GM12878 (cell line): ENCODE results near the gene BAG5. TPM values are rescaled to one million over a fixed set of nuclear protein-coding genes. Genes with fewer than 3 reads are reported as not detected.

Source experiments
- ATAC-seq: fragments of 200-7000 bp; cut with Tn5 transposase; 3 replicates; pipeline ENCODE4 v1.9.1; 2020; ENCODE audit warnings: mild to moderate bottlenecking, moderate library complexity
- BruUV-seq: library from RNA; stranded (reverse); fragments of 400-500 nt; replicated peaks from 2 replicates; lab custom pipeline; 2021; lab: Mats Ljungman, UMichigan
- CTCF ChIA-PET: fragments of 300-600 bp; sonication (Branson Sonifier 250); formaldehyde crosslinking; extraction: SDS; loops from one replicate; lab custom pipeline; 2021; ENCODE audit warnings: inconsistent platforms; lab: Yijun Ruan, JAX
- POLR2A ChIA-PET: fragments of 350-600 bp; formaldehyde crosslinking; extraction: SDS; loops from one replicate; lab custom pipeline; 2021; ENCODE audit warnings: inconsistent platforms; lab: Charles Lee
- RAD21 ChIA-PET: fragments of 300-600 bp; sonication (Branson Sonifier 250); formaldehyde crosslinking; loops from one replicate; lab custom pipeline; 2023; ENCODE audit warnings: antibody characterized with exemption; ENCODE audit not compliant: unreplicated experiment; lab: Charles Lee
- SMC1A ChIA-PET: fragments of 300-600 bp; sonication (Branson Sonifier 250); formaldehyde crosslinking; loops from one replicate; lab custom pipeline; 2023; ENCODE audit not compliant: unreplicated experiment, uncharacterized antibody; lab: Charles Lee
- DNase-seq: peaks from one replicate; pipeline ENCODE4 v3.0.0-alpha.2; 2011; ENCODE audit warnings: low read depth, low spot score
- FAIRE-seq: peaks from 3 replicates; lab custom pipeline; 2011; peaks lifted over from hg19 to GRCh38; lab: Jason Lieb, UNC
- H2AFZ ChIP-seq: 2 replicates; pipeline ENCODE4 v1.6.0; 2011; ENCODE audit warnings: low read depth, low read length, control low read depth; ENCODE audit not compliant: control insufficient read depth
- H3K27ac ChIP-seq: 2 replicates; pipeline ENCODE4 v1.5.1; 2011; ENCODE audit warnings: control low read depth; ENCODE audit not compliant: control insufficient read depth, insufficient read depth
- H3K27me3 ChIP-seq, 2 experiments: replicated peaks in 1 of 2; 2 replicates each; pipeline versions ENCODE4 v1.6.0 to v1.6.1; 2011; ENCODE audit warnings: low read length in 1 of 2; ENCODE audit not compliant: control insufficient read depth in 2 of 2, insufficient read depth in 2 of 2
- H3K36me3 ChIP-seq, 2 experiments: 2 replicates each; pipeline ENCODE4 v1.5.1; 2011; ENCODE audit warnings: low read length in 1 of 2; ENCODE audit not compliant: control insufficient read depth in 2 of 2, insufficient read depth in 2 of 2
- H3K4me1 ChIP-seq: 2 replicates; pipeline ENCODE4 v1.6.1; 2011; ENCODE audit warnings: mild to moderate bottlenecking, low read length, moderate library complexity, mixed read lengths; ENCODE audit not compliant: control insufficient read depth, insufficient read depth
- H3K4me2 ChIP-seq: 2 replicates; pipeline ENCODE4 v1.6.0; 2011; ENCODE audit warnings: control low read depth; ENCODE audit not compliant: control insufficient read depth, insufficient read depth
- H3K4me3 ChIP-seq: fragments of 200-600 bp; sonication (generic); 2 replicates; pipeline ENCODE4 v1.5.1; 2016
- H3K79me2 ChIP-seq: 2 replicates; pipeline ENCODE4 v1.6.0; 2011; ENCODE audit warnings: low read length; ENCODE audit not compliant: control insufficient read depth, insufficient read depth
- H3K9ac ChIP-seq: 2 replicates; pipeline ENCODE4 v1.8.0; 2011; ENCODE audit warnings: low read length, control low read depth, mixed read lengths; ENCODE audit not compliant: control insufficient read depth, insufficient read depth
- H3K9me3 ChIP-seq: replicated peaks from 3 replicates; pipeline ENCODE4 v1.5.1; 2011; ENCODE audit warnings: mild to moderate bottlenecking, low read length; ENCODE audit not compliant: control insufficient read depth, insufficient read depth
- H4K20me1 ChIP-seq: 2 replicates; pipeline ENCODE4 v1.6.0; 2011; ENCODE audit not compliant: control insufficient read depth, insufficient read depth
- CREB1 ChIP-seq: IDR thresholded peaks from 2 replicates; pipeline ENCODE4 v1.6.1; 2012; ENCODE audit warnings: low read depth, mild to moderate bottlenecking, inconsistent platforms
- HDAC2 ChIP-seq: fragments of 200-600 bp; sonication (generic); IDR thresholded peaks from 2 replicates; pipeline ENCODE4 v1.6.1; 2017
- JUND ChIP-seq: IDR thresholded peaks from 2 replicates; pipeline ENCODE4 v1.6.1; 2012; ENCODE audit warnings: low read depth, mild to moderate bottlenecking, low read length, improper control_type of control experiment, moderate library complexity
- KLF5 ChIP-seq: fragments of 450-650 bp; IDR thresholded peaks from 2 replicates; pipeline ENCODE4 v1.6.1; 2014; ENCODE audit warnings: mild to moderate bottlenecking; ENCODE audit not compliant: partially characterized antibody
- POLR2AphosphoS5 ChIP-seq: IDR thresholded peaks from 2 replicates; pipeline ENCODE4 v1.6.1; 2011; ENCODE audit warnings: mild to moderate bottlenecking, low read length, inconsistent platforms
- RCOR1 ChIP-seq: conservative IDR thresholded peaks from 2 replicates; pipeline ENCODE4 v1.6.1; 2012; ENCODE audit warnings: low read depth, low read length, improper control_type of control experiment
- SMAD5 ChIP-seq: IDR thresholded peaks from 2 replicates; pipeline ENCODE4 v1.6.1; 2016; ENCODE audit warnings: antibody characterized with exemption, low read depth
- STAT3 ChIP-seq: IDR thresholded peaks from 2 replicates; pipeline ENCODE4 v1.6.1; 2011; ENCODE audit warnings: low read depth, low read length, improper control_type of control experiment
- ZNF207 ChIP-seq: fragments of 450-650 bp; IDR thresholded peaks from 2 replicates; pipeline ENCODE4 v1.6.1; 2014; ENCODE audit warnings: antibody characterized with exemption, mild to moderate bottlenecking, borderline replicate concordance
- ZNF622 ChIP-seq: fragments of 450-650 bp; IDR thresholded peaks from 2 replicates; pipeline ENCODE4 v1.6.1; 2017; ENCODE audit warnings: mild to moderate bottlenecking, inconsistent platforms
- WGBS: methylation state at CpG from one replicate; pipeline ENCODE4 v1.1.6; 2016; ENCODE audit warnings: low lambda C conversion rate; ENCODE audit not compliant: insufficient replicate concordance, insufficient coverage; ENCODE audit errors: missing lambda C conversion rate; 5-methylcytosine and 5-hydroxymethylcytosine counted together
- in situ Hi-C: fragments of 300-500 bp; cut with MboI; formaldehyde crosslinking; loops from 9 replicates; pipeline ENCODE4 v1.14.3; 2018; ENCODE audit warnings: mixed read lengths
- intact Hi-C: fragments of 100-400 bp; cut with micrococcal nuclease; formaldehyde crosslinking; loops from one replicate; pipeline ENCODE4 v1.14.2; 2022; ENCODE audit not compliant: unreplicated experiment
- polyA plus RNA-seq, 11 experiments: library from polyadenylated mRNA; depleted of rRNA in 4 of 11; unstranded in 6 of 11; stranded (reverse) in 5 of 11; fragments of >200 nt; fragmentation: Nextera tagmentation in 4 of 11; fragmentation: Illumina TruSeq in 1 of 11; extraction: Ambion mirVana in 4 of 11; extraction: Trizol in 1 of 11; gene quantifications; 1 replicate in 1 of 11; 2 replicates in 10 of 11; pipeline versions ENCODE4 v1.2.1 to v1.2.3, GENCODE V29; 2011 to 2016; ENCODE audit warnings: inconsistent platforms in 2 of 11, missing spikeins in 2 of 11, low read depth in 1 of 11
- total RNA-seq, 4 experiments: library from RNA; depleted of rRNA in 3 of 4; stranded (reverse); fragments of >200 nt in 3 of 4; fragmentation: Illumina TruSeq in 1 of 4; extraction: Trizol in 1 of 4; gene quantifications; 2 replicates each; pipeline versions ENCODE4 v1.2.1 to v1.2.3, GENCODE V29; 2013 to 2021
- TF ChIP-seq, protein P1 (sequence below): fragments of 450-650 bp; IDR thresholded peaks from 2 replicates; pipeline ENCODE4 v1.6.1; 2017; ENCODE audit warnings: mild to moderate bottlenecking
- TF ChIP-seq, protein P2 (sequence below): IDR thresholded peaks from 2 replicates; pipeline ENCODE4 v1.6.1; 2012; ENCODE audit warnings: low read depth, low read length, improper control_type of control experiment

The BAG5 gene
- total and polyA plus RNA-seq, 10 of the 15 experiments (the other 5 are each of a cell fraction or from before 2014, with no cell fraction given), result 9.9 to 30.5 (median 20.1) TPM

DNA sequence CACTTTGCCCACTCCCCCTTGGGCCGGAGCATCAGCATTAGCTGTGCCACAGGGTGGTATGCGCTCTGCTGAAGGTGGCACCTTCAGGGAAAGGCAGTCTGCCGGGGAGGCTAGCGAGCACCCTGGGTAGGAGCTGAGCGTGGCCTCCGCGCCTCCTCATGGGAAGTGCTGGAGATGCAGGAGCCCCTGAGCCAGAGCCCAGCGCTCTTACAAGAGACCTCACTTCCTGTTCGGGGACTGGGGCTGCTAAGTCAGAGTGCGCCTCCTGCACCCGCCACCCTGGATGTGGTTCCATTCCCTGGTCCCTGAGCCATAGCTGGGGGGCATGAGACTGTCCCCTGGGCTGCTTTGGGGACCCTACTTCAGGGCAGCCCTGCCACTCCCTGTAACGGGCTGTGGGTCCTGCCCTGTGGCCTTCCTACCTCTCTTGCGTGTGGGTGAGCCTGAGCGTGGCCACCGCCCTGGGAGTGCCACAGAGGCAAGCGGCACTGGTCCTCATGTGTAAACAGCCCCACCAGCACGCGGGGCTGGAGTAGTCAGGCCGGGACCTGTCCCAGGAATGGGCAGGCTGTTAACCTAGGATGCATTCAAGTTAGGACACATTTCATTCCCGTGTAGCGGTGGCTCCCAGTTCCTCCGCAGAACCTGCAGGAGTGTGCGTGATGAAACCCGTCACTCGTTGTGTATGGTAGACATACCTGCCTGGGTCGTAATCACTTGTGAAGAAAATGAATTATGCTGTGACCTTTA lies 19.7 kb upstream of the BAG5 start:
- in situ Hi-C loops, result no loop called here
- no peaks in the 10 kb centered on the region for H3K9me3 ChIP-seq
- H3K27me3 ChIP-seq, result no peaks in the 10 kb centered on the region
- H4K20me1 ChIP-seq, result no peaks in the 10 kb centered on the region
- no peaks in the 10 kb centered on the region for H3K79me2 ChIP-seq
- no peak overlapping the region for H3K9ac ChIP-seq
- no peak overlapping the region for H2AFZ ChIP-seq
- no peak overlapping the region for H3K27ac ChIP-seq
- no peak overlapping the region for H3K4me2 ChIP-seq
- ChIA-PET SMC1A (no interaction called here), CTCF (no interaction called here), RAD21 (no interaction called here), POLR2A (no interaction called here)
- ATAC-seq (no peak), FAIRE-seq (no peak), DNase-seq (no peak)
- 92% methylated on average over 26 of the region's 26 CpGs for WGBS
- peaks cover 3 to 7% of the 10 kb centered on the region in 2 experiments; a peak in 3 of 4 replicates for H3K36me3 ChIP-seq
- BruUV-seq, result no TSS peak
- no peak overlapping the region for H3K4me3 ChIP-seq
- H3K4me1 ChIP-seq, result no peaks in the 10 kb centered on the region
- TF ChIP-seq, protein P1, sequence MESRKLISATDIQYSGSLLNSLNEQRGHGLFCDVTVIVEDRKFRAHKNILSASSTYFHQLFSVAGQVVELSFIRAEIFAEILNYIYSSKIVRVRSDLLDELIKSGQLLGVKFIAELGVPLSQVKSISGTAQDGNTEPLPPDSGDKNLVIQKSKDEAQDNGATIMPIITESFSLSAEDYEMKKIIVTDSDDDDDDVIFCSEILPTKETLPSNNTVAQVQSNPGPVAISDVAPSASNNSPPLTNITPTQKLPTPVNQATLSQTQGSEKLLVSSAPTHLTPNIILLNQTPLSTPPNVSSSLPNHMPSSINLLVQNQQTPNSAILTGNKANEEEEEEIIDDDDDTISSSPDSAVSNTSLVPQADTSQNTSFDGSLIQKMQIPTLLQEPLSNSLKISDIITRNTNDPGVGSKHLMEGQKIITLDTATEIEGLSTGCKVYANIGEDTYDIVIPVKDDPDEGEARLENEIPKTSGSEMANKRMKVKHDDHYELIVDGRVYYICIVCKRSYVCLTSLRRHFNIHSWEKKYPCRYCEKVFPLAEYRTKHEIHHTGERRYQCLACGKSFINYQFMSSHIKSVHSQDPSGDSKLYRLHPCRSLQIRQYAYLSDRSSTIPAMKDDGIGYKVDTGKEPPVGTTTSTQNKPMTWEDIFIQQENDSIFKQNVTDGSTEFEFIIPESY, result no peak
- TF ChIP-seq HDAC2, result no peak
- TF ChIP-seq, protein P2, sequence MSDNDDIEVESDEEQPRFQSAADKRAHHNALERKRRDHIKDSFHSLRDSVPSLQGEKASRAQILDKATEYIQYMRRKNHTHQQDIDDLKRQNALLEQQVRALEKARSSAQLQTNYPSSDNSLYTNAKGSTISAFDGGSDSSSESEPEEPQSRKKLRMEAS, result no peak
- no peak for TF ChIP-seq ZNF622
- no peak for TF ChIP-seq POLR2AphosphoS5
- no peak for TF ChIP-seq STAT3
- TF ChIP-seq JUND, result no peak
- no peak for TF ChIP-seq KLF5
- TF ChIP-seq RCOR1, result no peak
- no peak for TF ChIP-seq ZNF207
- no peak for TF ChIP-seq CREB1
- no peak for TF ChIP-seq SMAD5
- intact Hi-C loops, result no loop called here
